ENCODE measurements around the gene SEC31A. TPM values are rescaled to one million over a fixed set of nuclear protein-coding genes. Genes with fewer than 3 reads are reported as not detected.

The SEC31A gene
- total RNA-seq, 1 donor from 2014 or later, result 137 TPM

DNA sequence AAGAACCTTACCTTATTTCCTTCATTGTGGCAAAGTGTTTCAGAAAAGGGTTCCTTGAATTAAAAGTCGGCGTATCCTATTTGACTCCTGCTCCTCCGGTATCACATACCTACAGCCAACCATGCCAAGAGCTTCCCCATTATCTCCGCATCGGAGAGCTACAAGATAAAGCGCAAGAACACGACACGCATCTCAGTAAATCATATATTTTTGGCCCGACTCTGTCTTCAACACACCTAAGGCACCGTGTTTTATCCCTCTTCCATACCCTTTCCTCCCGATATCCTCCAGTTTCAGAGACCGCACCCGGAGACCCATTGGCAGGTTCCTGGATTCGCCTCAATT is 9.1 kb upstream of the SEC31A start:
- H3K36me3 Mint-ChIP-seq (ENCODE audit: low read depth), result peaks cover 2% of the 10 kb centered on the region
- no peaks in the 10 kb centered on the region for H3K9me3 Mint-ChIP-seq
- peaks cover 9% of the 10 kb centered on the region for H3K4me1 Mint-ChIP-seq
- no peak for DNase-seq (ENCODE audit: low read depth, low spot score)
- no peak overlapping the region for H3K27ac Mint-ChIP-seq (ENCODE audit: unreplicated experiment)
- no peak overlapping the region for H3K4me3 Mint-ChIP-seq
- no peaks in the 10 kb centered on the region for H3K27me3 Mint-ChIP-seq (ENCODE audit: low read depth)
- TF ChIP-seq, protein P1, sequence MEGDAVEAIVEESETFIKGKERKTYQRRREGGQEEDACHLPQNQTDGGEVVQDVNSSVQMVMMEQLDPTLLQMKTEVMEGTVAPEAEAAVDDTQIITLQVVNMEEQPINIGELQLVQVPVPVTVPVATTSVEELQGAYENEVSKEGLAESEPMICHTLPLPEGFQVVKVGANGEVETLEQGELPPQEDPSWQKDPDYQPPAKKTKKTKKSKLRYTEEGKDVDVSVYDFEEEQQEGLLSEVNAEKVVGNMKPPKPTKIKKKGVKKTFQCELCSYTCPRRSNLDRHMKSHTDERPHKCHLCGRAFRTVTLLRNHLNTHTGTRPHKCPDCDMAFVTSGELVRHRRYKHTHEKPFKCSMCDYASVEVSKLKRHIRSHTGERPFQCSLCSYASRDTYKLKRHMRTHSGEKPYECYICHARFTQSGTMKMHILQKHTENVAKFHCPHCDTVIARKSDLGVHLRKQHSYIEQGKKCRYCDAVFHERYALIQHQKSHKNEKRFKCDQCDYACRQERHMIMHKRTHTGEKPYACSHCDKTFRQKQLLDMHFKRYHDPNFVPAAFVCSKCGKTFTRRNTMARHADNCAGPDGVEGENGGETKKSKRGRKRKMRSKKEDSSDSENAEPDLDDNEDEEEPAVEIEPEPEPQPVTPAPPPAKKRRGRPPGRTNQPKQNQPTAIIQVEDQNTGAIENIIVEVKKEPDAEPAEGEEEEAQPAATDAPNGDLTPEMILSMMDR (conservative IDR thresholded peaks at IDR 0.05), result no peak

GRCh38 chr4:82899374-82900065 is 8.6 kb upstream of the SEC31A start:
- Mint-ChIP-seq H3K36me3 (ENCODE audit: low read depth) (peaks cover 4% of the 10 kb centered on the region), H3K4me1 (peaks cover 12% of the 10 kb centered on the region), H3K9me3 (no peaks in the 10 kb centered on the region), H3K4me3 (no peak overlapping the region), H3K27me3 (ENCODE audit: low read depth) (no peaks in the 10 kb centered on the region), H3K27ac (ENCODE audit: unreplicated experiment) (no peak overlapping the region)
- no peak for DNase-seq (ENCODE audit: low read depth, low spot score)
- TF ChIP-seq, protein P1 (conservative IDR thresholded peaks at IDR 0.05), result no peak

GRCh38 chr4:82898322-82899243 is 7.6 kb upstream of the SEC31A start:
- TF ChIP-seq, protein P1 (conservative IDR thresholded peaks at IDR 0.05), result peak; percentile 62
- peaks cover 6% of the 10 kb centered on the region for H3K36me3 Mint-ChIP-seq (ENCODE audit: low read depth)
- H3K27ac Mint-ChIP-seq (ENCODE audit: unreplicated experiment), result no peak overlapping the region
- H3K4me1 Mint-ChIP-seq, result peaks cover 15% of the 10 kb centered on the region
- no peak overlapping the region for H3K4me3 Mint-ChIP-seq
- no peaks in the 10 kb centered on the region for H3K9me3 Mint-ChIP-seq
- DNase-seq (ENCODE audit: low read depth, low spot score), result no peak
- H3K27me3 Mint-ChIP-seq (ENCODE audit: low read depth), result no peaks in the 10 kb centered on the region

- Mint-ChIP-seq H3K36me3 (ENCODE audit: low read depth) (peaks cover 6% of the 10 kb centered on the region), H3K27me3 (ENCODE audit: low read depth) (no peaks in the 10 kb centered on the region), H3K4me1 (peaks cover 21% of the 10 kb centered on the region), H3K27ac (ENCODE audit: unreplicated experiment) (no peak overlapping the region), H3K9me3 (no peaks in the 10 kb centered on the region), H3K4me3 (peak overlapping the region; percentile 25)
- DNase-seq (ENCODE audit: low read depth, low spot score), result no peak
- TF ChIP-seq, protein P1 (conservative IDR thresholded peaks at IDR 0.05), result no peak
Measured at GRCh38 chr4:82896755-82897154, 5.8 kb upstream of the SEC31A start.

DNA sequence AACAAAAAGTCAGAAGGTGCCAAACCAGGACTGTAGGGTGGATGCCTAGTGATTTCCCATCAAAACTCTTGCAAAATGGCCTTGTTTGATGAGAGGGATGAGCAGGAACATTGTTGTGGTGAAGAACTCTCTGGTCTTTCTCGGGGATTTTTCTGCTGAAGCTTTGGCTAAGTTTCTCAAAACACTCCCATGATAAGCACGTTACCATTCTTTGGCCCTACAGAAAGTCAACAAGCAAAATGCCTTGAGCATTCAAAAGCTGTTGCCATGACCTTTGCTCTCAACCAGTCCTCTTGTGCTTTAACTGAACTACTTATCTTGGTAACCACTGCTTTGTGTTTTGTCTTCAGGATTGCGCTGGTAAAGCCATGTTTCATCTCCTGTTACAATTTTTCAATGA is 3.0 kb upstream of the SEC31A start:
- Mint-ChIP-seq H3K27ac (ENCODE audit: unreplicated experiment) (no peak overlapping the region), H3K4me3 (peak overlapping the region; percentile 31), H3K9me3 (no peaks in the 10 kb centered on the region), H3K36me3 (ENCODE audit: low read depth) (peaks cover 6% of the 10 kb centered on the region), H3K4me1 (peaks cover 41% of the 10 kb centered on the region), H3K27me3 (ENCODE audit: low read depth) (no peaks in the 10 kb centered on the region)
- DNase-seq (ENCODE audit: low read depth, low spot score), result no peak
- TF ChIP-seq, protein P1 (conservative IDR thresholded peaks at IDR 0.05), result no peak
